ENCODE results near the gene TDRD1.

The TDRD1 gene

GRCh38 chr10:114271075-114271778, 92.1 kb downstream of the TDRD1 start:
- DNase-seq: no peak

GRCh38 chr10:114271779-114272167, 92.6 kb downstream of the TDRD1 start:
- DNase-seq: no peak

- no peak for DNase-seq
Measured at GRCh38 chr10:114272696-114273095, 93.5 kb downstream of the TDRD1 start.

GRCh38 chr10:114273910-114274309, 94.8 kb downstream of the TDRD1 start:
- no peak for DNase-seq

- no peak for DNase-seq
Measured at GRCh38 chr10:114274616-114275453, 95.7 kb downstream of the TDRD1 start.

- no peak for DNase-seq
Measured at GRCh38 chr10:114276066-114276465, 96.9 kb downstream of the TDRD1 start.

- no peak for DNase-seq
Measured at GRCh38 chr10:114276671-114277070, 97.5 kb downstream of the TDRD1 start.

- DNase-seq: no peak
Measured at GRCh38 chr10:114278140-114278883, 99.2 kb downstream of the TDRD1 start.

- DNase-seq: no peak
Measured at GRCh38 chr10:114278884-114279191, 99.7 kb downstream of the TDRD1 start.

GRCh38 chr10:114279289-114279688, 100.1 kb downstream of the TDRD1 start:
- DNase-seq: no peak

GRCh38 chr10:114279901-114280644, 100.9 kb downstream of the TDRD1 start:
- DNase-seq: no peak

- no peak for DNase-seq
Measured at GRCh38 chr10:114281006-114281405, 101.9 kb downstream of the TDRD1 start.

- DNase-seq: no peak
Measured at GRCh38 chr10:114281461-114281860, 102.3 kb downstream of the TDRD1 start.

Measured in RPMI8226 (cell line).